Gastroesophageal sphincter (tissue), 3 donors: Measurements from ENCODE around the gene HMGN1.

Experiments
- CTCF ChIP-seq, 4 experiments: fragments of 200-600 bp in 2 of 4; fragments of 450-650 bp in 2 of 4; sonication (generic) in 1 of 4; IDR thresholded peaks; one replicate each; pipeline ENCODE4 v1.5.1; 2017 to 2019; ENCODE audit warnings: antibody characterized with exemption in 4 of 4, mild to moderate bottlenecking in 2 of 4, moderate library complexity in 2 of 4
- POLR2A ChIP-seq, 2 donors: fragments of 450-650 bp; IDR thresholded peaks; one replicate each; pipeline ENCODE4 v1.6.1; 2017; ENCODE audit warnings: antibody characterized with exemption in 2 of 2, mild to moderate bottlenecking in 2 of 2, moderate library complexity in 1 of 2

- TF ChIP-seq POLR2A (IDR thresholded peaks at IDR 0.05), result no peak
- TF ChIP-seq CTCF (IDR thresholded peaks at IDR 0.05), result no peak
Measured at GRCh38 chr21:39341249-39341923, 7.5 kb downstream of the HMGN1 start.
